SH-SY5Y (cell line): Measurements from ENCODE around the gene BACH2.

Experiments
- GATA2 ChIP-seq: IDR thresholded peaks from 2 replicates; pipeline ENCODE4 v1.6.1; 2011; ENCODE audit warnings: mild to moderate bottlenecking, low read depth, low read length
- GATA3 ChIP-seq: IDR thresholded peaks from 2 replicates; pipeline ENCODE4 v1.6.1; 2011; ENCODE audit warnings: low read depth, mild to moderate bottlenecking, low read length, moderate library complexity

GRCh38 chr6:90247262-90247661, 49.4 kb downstream of the BACH2 start:
- no peak for TF ChIP-seq GATA2
- TF ChIP-seq GATA3, result no peak
